Measurements from ENCODE around the gene RBM38.

DNA sequence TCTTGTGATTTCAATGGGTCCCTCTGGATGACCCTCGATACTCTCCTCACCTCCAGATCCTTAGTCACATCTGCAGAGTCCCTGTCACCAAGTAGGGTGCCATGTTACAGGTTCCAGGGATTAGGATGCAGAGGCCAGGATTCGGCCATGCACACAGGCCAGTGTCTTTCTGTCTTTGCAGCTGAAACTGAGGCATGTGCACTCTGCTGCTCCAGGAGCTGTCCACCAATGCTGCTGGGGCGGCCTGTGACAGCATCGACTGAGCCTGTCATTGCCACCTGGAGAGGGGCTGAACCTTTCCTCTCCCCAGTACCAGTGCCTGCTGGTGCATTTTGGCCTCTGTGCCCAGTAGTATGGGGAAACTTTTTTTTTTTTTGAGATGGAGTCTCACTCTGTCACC lies 4.4 kb upstream of the RBM38 start:
- TF ChIP-seq, protein P1, sequence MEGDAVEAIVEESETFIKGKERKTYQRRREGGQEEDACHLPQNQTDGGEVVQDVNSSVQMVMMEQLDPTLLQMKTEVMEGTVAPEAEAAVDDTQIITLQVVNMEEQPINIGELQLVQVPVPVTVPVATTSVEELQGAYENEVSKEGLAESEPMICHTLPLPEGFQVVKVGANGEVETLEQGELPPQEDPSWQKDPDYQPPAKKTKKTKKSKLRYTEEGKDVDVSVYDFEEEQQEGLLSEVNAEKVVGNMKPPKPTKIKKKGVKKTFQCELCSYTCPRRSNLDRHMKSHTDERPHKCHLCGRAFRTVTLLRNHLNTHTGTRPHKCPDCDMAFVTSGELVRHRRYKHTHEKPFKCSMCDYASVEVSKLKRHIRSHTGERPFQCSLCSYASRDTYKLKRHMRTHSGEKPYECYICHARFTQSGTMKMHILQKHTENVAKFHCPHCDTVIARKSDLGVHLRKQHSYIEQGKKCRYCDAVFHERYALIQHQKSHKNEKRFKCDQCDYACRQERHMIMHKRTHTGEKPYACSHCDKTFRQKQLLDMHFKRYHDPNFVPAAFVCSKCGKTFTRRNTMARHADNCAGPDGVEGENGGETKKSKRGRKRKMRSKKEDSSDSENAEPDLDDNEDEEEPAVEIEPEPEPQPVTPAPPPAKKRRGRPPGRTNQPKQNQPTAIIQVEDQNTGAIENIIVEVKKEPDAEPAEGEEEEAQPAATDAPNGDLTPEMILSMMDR (IDR thresholded peaks at IDR 0.05; ENCODE audit: borderline replicate concordance, extremely low read depth, low read length, poor library complexity, severe bottlenecking): no peak
- no peak for TF ChIP-seq EZH2 (IDR thresholded peaks at IDR 0.05; ENCODE audit: borderline replicate concordance, low read depth, low read length, severe bottlenecking)

Data from DND-41 (cell line).